Activated T-cell treated with anti-CD3 and anti-CD28 coated beads for 4 hours (primary cell): ENCODE data around the gene DHX16.
A peak's percentile ranks its signal among the peaks of the same experiment; 100 is the strongest.
"Not testable (repeated sequence)": the region's sequence is repeated elsewhere in the genome, so short reads cannot be mapped to it uniquely, and the experiment has no call there.

Source experiments
- DNase-seq: peaks from one replicate; pipeline ENCODE4 v3.0.0-alpha.2; 2020

DHX16 gene

DNA sequence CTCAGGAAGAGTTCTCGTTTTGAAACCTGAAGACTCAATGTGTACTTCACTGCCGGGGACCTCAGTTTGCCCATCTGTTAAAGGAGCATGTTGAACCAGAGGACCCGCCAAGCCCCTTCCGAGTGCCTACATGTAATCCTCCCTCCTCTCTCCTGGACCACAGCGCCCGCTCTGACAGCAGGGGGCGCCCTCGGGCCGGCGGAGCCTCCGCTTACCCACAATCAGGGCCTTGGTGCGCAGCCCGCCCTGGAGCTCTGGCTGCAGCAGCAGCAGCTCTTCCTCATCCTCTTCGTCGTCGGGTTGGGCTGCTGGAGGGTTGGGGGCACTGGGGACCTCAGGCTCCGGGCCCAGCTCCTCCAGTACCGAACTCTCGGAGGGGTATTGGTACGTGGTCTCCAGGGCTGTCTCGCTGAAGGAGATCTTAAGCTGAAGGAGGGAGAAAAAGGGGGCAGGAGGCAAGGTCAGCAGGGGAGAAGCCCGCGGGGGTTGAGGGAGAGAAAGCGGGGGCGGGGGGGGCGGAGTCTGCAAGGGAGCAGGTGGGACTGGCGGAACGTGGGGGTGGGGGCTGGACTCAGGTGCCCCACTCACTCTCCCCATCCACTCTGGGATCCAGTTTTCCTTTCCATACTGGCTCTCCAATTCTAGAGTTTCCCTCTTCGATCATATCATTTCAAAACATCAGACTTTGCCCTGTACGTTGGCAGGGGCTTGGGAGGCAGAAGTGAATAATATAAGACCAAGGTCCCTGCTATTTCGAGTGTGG lies 6.3 kb upstream of the DHX16 start:
- DNase-seq: peak; percentile 88

DNA sequence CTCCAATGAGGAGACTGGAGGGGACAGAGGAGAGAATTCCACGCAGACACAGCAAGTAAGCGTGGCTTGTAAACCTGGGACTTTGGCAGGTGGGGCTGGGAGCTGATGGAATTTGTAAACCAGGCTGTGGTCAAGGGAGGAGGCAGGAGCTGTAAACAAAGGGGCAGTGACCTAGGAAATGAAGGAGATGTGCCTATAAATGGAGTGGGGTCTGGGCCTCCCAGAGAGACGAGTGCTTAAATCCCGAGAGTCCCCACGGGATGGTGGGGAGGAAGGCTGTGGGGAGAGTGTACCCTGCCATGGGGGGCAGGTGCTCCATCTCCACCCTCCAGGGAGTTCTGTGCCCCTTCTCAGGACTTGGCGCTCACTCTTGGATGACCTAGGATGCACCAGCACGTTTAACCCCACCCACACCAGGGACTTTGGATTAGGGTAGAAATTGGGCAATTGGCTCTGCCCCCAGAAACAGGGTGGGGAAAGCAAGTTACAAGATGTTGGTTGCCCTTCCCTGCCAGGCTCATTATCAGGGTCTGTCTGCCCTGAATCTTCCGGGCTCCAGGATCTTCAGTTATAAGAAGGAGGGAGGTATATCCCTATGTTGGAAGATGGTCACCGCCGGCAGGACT lies 4.0 kb upstream of the DHX16 start:
- DNase-seq: no peak

DNA sequence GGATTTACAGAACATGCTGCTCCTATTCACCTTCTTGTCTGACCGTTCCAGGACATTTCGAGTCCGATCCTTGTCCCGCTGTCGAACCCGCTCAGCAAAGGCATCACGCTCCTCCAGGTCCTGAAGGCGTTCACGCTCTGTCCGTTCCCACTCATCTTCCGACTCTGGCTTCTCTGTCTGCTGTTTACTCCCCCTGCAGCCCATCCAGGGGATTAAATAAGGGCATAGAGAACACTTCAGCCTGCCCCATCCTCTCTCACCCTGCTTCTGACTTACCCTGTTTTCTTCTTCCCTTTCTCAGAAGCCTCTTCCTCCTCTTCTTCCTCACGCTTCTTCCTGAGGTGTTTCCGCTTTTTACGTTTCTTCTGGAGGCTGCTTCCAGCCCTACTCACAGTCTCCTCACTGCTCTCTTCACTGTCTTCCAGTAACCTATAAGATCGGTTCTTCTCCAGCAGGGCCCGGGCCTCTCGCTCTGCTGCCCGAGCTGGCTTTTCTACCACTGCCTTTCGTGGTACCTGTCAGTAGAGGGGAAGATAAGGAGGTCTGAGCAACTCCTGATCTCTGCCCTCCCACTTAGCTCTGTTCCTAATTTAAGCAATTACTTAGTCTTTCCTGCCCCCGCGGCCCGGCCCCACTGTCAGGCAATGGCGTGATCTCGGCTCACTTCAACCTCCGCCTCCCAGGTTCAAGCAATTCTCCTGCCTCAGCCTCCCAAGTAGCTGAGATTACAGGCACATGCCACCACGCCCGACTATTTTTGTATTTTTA lies 1.9 kb downstream of the DHX16 start:
- no peak for DNase-seq

DNA sequence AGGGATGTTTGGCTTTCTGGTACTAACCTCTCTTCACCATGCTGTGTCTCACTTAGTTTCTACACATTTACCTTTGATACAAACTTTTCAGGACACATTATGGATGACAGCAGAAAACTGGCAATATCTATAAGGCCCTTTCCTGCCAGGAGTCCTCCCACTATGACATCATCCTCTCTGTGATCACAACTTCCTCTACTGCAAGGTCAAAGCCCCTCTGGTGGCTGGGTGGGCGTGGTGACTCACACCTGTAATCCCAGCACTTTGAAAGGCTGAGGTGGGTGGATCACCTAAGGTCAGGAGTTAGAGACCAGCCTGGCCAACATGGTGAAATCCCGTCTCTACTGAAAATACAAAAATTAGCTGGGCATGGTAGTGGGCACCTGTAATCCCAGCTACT lies 6.5 kb downstream of the DHX16 start:
- not testable (repeated sequence) for DNase-seq

DNA sequence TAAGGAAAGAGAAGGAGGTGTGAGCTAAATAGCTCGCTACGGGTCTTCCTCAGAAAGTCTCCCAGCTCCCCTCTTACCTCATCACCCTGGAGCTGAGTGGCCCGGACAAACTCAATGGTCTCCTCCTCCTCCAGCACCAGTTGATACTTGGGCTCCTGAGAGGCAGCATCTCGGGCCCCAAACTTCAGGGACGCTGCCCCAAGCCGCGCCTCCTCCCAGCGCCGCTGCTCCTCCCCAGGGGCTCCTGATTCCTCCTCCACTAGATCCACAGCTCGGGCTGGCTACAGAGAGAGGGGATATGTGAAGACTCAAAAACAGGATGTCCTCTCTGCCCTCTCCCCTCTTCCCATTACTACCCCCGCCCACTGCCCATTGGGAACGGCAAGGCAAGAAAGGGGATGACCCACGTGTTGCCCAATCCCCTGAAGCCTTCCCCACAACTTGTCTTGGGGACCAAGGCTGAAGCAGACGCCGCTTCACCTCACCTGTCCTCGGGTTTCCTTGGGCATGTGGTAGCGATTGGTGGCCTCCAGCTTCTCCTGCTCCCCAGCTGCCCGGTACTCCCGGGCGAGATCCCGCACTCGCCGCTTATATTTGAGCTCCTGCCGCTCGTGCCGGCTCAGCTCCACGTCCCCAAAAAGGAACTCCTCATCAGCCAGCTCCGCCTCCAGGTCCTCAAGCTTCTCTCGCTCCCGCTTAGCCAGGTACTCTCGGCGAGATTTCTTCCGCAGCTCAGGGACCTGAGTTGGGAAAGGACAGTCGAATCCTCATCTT lies 7.6 kb downstream of the DHX16 start:
- DNase-seq: no peak

DNA sequence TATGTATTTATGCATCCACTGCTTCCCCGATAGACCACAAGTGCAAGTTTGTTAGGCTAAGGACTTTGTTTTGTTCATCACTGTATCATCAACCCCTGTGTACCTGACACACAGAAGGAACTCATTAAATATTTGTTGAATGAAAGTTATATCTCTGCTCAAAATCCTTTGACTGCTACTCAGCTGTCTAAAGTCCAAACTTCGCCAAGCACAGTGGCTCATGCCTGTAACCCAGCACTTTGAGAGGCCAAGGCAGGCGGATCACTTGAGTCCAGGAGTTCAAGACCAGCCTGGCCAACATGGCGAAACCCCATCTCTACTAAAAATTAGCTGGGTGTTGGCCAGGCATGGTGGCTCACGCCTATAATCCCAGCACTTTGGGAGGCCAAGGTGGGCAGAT lies 14.9 kb downstream of the DHX16 start:
- not testable (repeated sequence) for DNase-seq

DNA sequence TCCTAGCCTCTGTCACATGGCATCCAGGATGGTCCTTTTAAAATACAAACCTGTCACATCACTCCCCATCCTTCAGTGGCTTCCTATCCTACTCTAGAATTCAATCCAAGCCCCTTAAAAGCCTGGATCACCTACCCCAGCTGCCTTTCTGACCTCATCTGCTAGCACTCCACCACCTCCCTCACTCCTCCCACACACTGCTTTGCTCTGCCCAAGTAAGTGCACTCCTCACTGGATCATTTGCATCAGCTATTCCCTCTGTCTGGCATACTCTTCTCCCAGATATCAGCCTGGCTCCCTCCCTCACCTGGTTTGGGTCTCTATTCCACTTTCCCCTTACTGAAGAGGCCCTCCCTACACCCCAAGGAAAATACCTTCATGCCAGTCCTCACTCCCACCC lies 15.4 kb downstream of the DHX16 start:
- no peak for DNase-seq

DNA sequence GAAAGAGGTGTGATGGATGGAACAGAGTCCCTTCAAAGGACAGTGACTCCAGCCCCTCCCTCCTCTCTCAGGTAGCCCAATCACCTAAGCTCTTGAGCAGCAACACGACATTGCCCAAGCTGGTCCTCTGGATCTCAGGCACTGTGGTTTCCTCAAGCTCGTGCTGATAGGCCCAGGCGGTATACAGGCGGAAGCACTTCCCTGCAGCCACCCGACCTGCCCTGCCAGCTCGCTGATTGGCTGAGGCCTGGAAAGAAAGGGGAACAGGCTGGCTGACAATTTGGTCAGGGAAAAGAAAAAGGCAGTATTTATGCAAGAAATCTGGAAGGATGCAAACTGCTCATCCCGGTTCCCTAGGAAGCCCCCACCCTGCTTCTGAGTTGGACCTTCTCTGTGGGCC lies 16.3 kb downstream of the DHX16 start:
- no peak for DNase-seq

DNA sequence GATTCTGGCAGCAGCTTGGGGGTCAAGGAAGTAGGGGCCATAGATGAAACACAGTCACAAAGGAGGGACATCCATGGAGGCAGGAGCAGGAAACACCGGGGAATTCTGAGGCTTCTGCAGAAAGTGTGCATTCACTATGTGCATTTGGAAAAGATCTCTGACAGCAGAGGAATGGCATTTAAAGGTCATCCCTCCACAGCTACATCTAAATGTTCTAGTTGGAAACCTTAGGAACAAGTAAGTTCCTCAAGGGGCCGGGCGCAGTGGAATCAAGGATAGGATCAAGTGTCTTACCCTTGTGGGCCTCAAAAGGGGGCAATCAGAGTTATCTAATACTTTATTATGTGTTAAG lies 17.1 kb downstream of the DHX16 start:
- DNase-seq: no peak

DNA sequence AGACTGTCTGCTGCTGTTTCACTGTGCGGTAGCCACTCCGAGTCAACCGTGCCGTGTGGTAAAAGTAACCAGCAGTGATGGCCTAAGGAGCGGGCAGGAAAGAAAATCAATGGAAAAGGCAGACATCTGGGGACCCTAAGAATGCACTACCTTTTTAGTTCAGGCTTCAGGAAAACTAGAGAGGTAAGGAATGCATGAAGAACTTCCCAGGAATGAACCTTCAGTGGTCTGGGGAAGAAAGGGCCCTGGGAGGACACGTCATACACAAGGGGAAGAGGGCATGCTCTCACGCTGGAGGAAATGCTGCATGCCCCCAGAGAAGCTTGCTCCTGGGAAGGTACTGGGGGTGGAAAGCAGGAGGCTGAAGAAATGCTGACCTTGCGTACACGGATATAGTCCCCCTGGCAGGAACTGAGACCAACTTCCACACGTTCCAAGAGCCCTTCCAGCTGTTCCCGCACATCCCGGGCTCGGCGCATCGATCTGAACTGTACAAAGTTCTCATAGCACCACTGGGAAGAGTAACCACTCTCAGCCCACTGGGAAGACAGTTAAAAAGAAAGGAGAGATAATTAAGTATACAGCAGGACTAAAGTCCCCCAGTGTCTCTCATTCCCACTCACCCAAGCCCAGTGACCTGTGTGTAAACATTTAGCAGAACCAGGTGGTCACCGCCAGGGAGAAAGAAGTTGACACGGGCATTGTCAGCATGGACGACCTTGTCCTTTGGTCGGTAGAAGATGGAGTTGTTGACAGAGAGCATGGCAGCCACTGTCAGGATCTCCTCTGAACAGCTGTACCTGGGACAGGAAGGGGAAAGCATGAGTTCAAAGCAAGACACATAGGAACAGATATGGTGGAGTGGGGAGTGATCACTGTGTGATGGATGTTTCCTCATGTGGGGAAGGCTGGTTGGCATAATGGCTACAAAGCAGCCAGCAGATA lies 17.7 kb downstream of the DHX16 start:
- no peak for DNase-seq

DNA sequence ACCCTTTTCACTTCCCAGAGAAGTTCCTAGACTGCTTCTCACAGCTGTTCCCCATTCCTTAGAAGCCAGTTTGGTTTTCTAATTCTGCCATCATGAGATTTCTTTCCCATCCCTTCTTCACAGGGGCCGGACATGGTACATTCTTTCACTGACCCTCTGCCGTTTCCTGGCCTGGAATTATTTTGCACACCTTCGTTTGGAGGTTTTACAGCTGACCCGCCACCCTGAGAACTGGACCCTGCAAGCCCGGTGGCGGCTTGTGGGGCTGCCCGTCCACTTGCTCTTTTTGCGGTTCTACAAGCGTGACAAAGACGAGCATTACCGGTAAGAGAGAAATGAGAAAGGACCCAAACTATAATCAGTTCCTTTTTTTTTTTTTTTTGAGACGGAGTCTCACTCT lies 21.7 kb downstream of the DHX16 start:
- no peak for DNase-seq

DNA sequence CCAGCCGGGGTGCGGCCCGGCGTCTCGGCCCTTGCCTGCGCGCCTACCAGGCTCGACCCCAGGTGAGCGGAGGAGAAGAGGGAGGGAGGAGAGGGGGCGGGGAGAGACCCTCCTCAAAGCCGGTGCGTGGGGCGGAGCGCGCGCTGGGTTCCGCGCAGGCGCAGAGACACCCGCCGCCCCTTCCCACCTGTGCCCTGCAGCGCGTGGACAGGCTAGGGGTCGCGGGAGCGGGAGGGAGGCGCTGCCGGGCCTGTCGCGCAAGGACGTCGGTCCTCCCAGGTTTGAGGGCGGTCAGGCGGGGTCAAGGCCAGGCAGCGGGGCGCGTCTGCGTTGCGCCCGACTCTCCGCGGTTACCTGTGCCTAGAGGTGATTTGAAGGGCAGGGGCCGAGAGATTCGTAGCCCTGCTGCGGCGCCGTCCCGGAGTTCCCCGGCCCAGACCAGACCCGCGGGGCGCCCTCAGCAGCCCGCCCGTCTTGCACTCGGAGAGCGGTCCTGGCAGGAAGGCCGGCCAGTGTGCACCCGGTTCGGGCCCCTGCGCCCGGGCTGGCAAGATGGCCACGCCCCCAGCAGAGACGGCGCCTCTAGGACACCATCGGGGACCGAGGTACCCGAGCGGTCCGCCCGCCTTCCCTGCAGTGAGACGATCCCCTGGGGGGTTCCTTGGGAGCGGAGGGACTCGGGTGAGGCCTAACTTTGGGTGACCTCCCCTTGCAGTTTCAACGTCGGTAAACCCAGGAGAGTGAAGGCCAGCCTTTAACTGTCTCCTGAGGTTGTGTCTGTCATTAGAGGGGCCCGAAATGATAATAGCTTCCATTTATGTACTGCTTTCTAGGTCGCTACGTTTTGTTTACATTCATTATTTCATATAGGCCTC lies 25.3 kb downstream of the DHX16 start:
- DNase-seq: peak; percentile 66

DNA sequence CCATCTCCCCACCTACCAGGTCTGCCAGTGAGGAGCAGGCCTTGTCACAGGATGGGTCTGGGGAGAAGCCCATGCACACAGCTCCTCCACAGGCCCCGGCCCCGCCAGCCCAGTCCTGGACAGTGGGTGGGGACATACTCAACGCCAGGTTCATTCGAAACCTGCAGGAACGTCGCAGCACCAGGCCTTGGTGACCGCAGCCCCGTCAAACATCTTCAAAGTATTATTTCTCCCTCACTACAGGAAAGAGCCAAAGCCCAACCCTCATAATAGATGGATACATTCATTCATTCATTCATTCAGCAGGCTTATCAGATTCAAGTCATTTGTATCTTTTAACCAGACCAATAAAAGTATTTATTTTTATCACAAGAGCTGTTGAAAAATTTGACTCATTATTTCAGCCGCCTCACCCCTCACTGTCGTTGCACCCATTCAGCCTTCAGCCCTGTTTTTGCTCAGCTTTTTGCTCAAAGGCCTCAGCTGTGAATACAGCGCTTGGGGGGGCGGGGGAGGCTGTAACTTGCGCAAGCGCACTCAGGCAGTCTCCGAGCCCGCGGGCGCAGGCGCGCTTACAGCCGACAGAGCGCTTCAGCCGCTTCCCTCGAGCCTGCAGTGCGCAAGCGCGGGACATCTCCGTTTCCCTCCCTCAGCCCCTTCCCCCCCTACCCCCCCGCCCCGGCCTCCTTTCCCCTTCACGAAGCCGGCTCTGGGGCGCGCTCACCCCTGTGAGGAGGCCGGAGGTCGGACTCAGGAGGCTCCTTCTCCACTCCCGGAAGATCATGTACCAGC lies 26.2 kb downstream of the DHX16 start, which contains the start of gene C6orf136:
Gene C6orf136 (plus strand): TSS at position 684 of the 792 bp plus-strand sequence. CDS start 99 bp downstream, at position 783.
- peak; percentile 88 for DNase-seq

DNA sequence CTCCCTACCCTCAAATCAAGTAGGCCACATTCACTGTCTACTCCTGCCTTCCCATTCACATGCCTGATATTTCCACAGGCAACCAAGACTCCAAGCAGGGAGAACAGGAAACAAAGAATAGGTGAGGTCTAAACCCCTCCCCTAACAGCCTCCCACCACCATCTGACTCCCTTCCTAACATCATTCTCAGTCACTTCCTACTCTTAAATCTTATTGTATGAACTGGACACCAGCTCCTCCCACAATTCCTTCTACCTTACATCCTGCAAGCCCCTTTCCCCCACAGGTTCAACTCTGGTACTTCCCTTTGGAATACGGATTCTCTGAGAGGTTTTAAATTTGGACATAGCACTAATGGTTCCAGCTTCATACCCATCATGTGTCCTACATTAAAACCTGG lies 26.8 kb downstream of the DHX16 start:
- no peak for DNase-seq

DNA sequence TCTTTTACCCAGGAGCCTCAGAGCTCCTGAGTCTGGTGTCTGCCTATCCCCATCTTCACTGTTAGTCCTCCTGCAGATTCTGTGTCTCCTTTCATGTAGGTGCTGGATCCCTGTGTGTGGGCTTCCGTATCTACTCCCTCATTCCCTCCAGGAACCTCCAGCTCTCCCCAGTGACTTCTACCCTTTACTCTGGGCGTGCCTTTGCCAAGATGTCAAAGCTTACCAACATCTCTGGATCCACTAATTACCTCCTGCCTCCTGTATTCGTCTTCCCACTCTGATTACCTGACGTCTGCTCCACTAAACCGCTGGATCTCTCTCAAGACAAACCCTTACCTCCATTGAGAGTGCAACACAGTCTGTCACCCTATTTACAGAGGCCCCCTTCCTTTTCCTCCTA lies 28.0 kb downstream of the DHX16 start:
- no peak for DNase-seq

DNA sequence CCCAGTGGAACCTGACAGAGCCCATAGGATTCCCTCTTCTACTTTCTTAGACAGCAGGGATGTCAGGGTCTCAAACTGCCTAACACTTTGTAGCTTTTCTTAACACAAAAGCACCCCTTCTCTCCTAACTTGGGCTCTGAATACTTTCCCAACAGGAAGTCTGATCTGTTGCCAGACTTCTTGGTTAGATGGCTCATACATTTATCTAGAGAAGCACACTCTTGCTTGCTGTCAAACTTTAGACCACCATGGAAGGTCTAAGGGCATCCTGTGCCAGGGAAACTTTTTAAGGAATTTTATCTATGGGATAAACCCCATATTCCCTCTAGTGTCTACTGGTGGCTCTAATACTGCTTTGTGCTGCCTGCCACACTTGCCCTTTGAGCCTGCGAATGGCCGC lies 29.1 kb downstream of the DHX16 start:
- DNase-seq: no peak

DNA sequence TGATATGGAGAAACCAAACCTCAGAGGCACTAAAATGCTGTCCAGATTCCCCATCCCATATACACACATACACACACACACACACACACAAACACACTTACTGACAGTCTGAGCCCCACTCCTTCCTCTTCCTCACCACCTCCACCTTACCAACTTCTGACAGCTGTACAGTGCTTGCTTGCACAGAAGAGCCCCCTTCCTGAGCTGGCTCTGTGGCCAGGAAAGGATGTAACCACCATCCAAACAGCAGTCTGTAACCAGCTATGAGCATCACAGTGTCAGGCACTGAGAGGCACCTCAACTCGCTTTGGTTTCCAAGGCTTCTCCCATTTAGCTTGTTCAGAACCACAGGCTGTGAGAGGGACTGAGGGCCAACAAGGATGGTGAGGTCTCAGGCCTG lies 31.8 kb downstream of the DHX16 start:
- DNase-seq: no peak

DNA sequence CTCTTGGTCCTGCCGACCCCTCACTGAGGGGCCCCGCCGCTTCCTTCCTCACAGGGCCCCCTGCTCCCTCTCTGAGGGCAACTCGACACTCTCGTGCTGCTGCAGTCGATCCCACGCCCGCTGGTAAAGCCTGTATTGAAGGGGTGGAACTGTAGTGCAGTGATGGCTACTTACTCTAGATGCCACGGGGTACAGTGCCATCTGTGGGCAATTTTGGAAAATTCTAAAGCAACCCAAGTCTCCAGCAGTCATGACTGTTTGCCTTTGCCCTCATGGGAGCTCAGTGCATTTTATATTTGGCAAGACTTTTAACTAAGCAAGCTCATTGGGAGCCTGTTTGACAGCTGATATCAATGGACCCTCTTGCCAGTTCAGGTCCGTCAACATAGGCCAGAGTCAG lies 32.3 kb downstream of the DHX16 start:
- no peak for DNase-seq

DNA sequence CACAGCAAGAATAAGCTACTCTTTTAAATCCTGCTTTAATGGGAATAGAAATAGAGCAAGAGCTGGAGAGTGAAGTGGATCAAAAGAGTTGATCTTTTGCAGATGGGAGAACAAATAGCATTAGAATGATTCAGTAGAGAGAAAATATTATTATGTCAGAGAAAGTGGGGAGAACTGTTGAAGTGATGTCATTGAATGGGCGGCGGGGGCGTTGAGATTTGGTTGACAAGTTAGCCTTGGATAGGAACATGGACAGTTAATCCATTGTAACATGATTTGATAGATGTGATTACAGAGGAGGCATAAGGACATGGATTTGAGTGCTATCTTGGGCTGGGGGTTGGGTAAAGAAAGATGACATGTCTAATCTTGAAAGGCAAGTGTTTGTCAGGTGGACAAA lies 37.0 kb downstream of the DHX16 start:
- no peak for DNase-seq
